ENCODE results near the gene C1GALT1.
"Not testable (repeated sequence)": the region's sequence is repeated elsewhere in the genome, so short reads cannot be mapped to it uniquely, and the experiment has no call there.

The C1GALT1 gene

DNA sequence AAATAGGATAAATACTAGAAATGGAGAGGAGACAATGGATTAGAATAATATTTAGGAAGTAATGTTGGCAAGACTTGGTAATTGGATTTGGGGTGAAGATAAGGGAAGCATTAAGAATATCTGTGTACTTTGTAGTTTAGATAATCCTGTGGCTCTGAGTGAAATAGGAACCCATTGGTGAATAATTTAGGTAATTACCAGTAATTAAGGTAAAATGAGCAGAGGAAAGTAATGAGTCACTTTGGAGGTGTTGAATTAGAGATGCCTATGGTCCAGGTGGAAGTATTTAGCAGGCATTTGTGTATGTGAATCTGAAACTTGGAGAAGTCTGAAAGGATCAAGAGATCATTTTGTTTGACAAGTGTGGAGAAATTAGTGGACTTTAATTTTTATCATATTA, 5.7 kb downstream of the C1GALT1 start:
- H3K4me3 ChIP-seq (ENCODE audit: low read depth, low read length), result no peak overlapping the region
- TF ChIP-seq, protein P1, sequence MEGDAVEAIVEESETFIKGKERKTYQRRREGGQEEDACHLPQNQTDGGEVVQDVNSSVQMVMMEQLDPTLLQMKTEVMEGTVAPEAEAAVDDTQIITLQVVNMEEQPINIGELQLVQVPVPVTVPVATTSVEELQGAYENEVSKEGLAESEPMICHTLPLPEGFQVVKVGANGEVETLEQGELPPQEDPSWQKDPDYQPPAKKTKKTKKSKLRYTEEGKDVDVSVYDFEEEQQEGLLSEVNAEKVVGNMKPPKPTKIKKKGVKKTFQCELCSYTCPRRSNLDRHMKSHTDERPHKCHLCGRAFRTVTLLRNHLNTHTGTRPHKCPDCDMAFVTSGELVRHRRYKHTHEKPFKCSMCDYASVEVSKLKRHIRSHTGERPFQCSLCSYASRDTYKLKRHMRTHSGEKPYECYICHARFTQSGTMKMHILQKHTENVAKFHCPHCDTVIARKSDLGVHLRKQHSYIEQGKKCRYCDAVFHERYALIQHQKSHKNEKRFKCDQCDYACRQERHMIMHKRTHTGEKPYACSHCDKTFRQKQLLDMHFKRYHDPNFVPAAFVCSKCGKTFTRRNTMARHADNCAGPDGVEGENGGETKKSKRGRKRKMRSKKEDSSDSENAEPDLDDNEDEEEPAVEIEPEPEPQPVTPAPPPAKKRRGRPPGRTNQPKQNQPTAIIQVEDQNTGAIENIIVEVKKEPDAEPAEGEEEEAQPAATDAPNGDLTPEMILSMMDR (IDR thresholded peaks at IDR 0.05; ENCODE audit: low read depth, low read length, missing control alignments), result no peak
- in situ Hi-C loops (cut with HindIII; ENCODE audit: low sequenced_read_pairs), result no loop called here

GRCh38 chr7:7188742-7189141, 6.4 kb downstream of the C1GALT1 start:
- in situ Hi-C loops (cut with HindIII; ENCODE audit: low sequenced_read_pairs), result no loop called here
- TF ChIP-seq, protein P1 (IDR thresholded peaks at IDR 0.05; ENCODE audit: low read depth, low read length, missing control alignments), result no peak
- H3K4me3 ChIP-seq (ENCODE audit: low read depth, low read length), result no peak overlapping the region
- no peak for DNase-seq (ENCODE audit: low read depth)

More for the DNA sequence above, 5.7 kb downstream of the C1GALT1 start:
- DNase-seq (ENCODE audit: low read depth), result no peak

DNA sequence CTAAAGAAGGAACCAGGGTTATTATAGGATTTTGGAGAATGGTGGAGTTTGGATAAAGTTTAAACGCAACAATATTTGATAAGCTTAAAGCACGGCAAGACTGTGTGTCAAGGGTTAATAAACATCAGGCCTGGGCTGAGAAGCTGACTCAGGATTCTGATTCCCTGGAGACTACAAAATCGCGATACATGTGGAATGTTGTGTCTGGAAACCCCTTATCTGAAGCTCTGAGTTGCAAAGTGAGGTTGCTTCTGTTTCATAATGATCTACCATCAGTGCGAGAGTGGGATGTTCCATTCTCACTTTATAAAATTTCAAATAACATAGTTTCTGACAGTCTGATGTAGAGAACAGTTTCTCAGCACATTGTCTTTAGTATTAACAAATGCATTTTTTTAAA, 7.8 kb downstream of the C1GALT1 start:
- in situ Hi-C loops (cut with HindIII; ENCODE audit: low sequenced_read_pairs), result no loop called here
- DNase-seq (ENCODE audit: low read depth), result no peak
- H3K4me3 ChIP-seq (ENCODE audit: low read depth, low read length), result no peak overlapping the region
- TF ChIP-seq, protein P1 (IDR thresholded peaks at IDR 0.05; ENCODE audit: low read depth, low read length, missing control alignments), result no peak

DNA sequence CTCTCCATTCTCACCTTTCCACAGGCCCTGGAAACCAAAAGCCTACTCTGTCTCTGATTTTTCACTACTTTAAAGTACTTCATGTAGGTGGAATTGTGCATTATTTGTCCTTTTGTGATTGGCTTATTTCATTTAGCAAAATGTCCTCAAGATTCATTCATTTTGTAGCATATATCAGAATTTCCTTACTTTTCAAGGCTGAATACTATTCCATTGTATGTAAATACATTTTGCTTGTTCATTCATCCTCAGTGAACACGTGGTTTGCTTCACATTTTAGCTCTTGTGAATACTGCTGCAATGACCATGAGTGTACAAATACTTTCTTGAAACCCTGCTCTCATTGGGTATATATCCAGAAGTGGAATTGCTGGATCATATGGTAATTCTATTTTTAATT, 8.8 kb downstream of the C1GALT1 start:
- no peak for DNase-seq (ENCODE audit: low read depth)
- H3K4me3 ChIP-seq (ENCODE audit: low read depth, low read length), result no peak overlapping the region
- in situ Hi-C loops (cut with HindIII; ENCODE audit: low sequenced_read_pairs), result no loop called here
- TF ChIP-seq, protein P1 (IDR thresholded peaks at IDR 0.05; ENCODE audit: low read depth, low read length, missing control alignments), result no peak

DNA sequence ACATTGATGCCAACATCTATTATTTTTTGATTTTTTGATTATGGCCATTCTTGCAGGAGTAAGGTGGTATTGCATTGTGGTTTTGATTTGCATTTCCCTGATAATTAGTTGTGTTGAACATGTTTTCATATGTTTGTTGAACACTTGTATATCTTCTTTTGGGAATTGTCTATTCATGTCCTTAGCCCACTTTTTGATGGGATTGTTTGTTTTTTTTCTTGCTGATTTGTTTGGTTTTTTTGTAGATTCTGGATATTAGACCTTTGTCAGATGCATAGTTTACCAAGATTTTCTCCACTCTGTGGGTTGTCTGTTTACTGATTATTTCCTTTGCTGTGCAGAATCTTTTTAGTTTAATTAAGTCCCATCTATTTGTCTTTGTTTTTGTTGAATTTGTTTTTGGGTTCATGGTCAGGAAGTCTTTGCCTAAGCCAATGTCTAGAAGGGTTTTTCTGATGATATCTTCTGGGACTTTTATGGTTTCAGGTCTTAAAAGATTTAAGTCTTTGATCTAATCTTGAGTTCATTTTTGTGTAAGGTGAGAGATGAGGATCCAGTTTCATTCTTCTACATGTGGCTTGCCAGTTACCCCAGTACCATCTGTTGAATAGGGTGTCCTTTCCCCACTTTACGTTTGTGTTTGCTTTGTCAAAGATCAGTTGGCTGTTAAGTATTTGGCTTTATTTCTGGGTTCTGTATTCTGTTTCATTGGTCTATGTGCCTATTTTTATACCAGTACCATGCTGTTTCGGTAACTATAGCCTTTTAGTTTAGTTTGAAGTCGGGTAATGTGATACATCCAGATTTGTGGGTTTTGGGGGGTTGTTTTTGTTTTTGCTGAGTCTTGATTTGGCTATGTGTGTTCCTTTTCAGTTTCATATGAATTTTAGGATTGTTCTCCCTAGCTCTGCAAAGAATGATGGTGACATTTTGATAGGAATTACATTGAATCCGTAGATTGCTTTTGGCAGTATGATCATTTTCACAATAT, 10.7 kb downstream of the C1GALT1 start:
- in situ Hi-C loops (cut with HindIII; ENCODE audit: low sequenced_read_pairs); DNase-seq (ENCODE audit: low read depth); H3K4me3 ChIP-seq (ENCODE audit: low read depth, low read length): not testable (repeated sequence)

GRCh38 chr7:7199592-7199991, 17.2 kb downstream of the C1GALT1 start:
- DNase-seq (ENCODE audit: low read depth); in situ Hi-C loops (cut with HindIII; ENCODE audit: low sequenced_read_pairs); H3K4me3 ChIP-seq (ENCODE audit: low read depth, low read length): not testable (repeated sequence)

DNA sequence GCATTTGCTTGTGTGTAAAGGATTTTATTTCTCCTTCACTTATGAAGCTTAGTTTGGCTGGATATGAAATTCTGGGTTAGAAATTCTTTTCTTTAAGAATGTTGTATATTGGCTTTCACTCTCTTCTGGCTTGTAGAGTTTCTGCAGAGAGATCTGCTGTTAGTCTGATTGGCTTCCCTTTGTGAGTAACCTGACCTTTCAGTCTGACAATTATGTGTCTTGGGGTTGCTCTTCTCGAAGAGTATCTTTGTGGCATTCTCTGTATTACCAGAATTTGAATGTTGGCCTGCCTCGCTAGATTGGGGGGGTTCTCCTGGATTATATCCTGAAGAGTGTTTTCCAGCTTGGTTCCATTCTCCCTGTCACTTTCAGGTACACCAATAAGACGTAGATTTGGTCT, 17.9 kb downstream of the C1GALT1 start:
- DNase-seq (ENCODE audit: low read depth); in situ Hi-C loops (cut with HindIII; ENCODE audit: low sequenced_read_pairs); H3K4me3 ChIP-seq (ENCODE audit: low read depth, low read length): not testable (repeated sequence)

DNA sequence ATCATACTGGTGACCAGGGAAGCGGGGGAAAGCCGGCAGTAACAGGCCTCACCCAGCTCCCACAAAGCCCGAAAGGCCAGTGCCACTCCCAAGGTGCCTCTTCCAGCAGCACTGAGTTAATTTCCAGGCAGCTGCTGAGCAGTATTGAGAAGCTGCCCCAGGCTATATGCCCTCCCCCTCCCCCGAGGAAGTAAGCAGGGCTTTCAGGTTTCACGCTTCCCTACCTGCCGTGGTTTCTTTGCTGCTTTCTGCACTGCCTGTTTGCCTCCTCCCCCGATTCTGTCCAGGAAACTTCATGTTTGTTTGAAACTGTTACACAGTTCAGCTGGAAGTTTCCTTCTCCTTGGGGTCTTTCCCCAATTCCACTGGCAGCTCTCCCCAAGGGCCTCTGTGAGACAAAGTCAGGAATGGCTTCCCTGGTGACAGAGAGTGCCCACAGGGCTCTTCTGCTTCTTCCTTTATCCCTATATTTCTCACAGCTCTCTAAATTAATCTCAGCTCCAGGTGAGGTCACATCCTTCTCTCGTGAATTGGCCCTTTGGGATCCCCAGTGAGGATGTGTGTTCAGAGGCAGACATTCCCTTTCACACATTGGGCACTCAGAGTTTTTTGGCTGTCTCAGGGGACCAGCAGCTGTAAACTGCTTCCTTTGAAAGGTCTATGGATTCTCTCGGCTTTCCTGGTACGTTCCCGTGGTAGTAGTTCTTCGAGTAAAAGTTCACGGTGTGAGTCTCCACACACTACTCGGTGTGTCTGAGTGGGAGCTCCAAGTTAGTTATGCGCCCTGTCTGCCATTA, 19.4 kb downstream of the C1GALT1 start:
- in situ Hi-C loops (cut with HindIII; ENCODE audit: low sequenced_read_pairs), result no loop called here
- H3K4me3 ChIP-seq (ENCODE audit: low read depth, low read length), result no peak overlapping the region
- no peak for DNase-seq (ENCODE audit: low read depth)
- TF ChIP-seq, protein P1 (IDR thresholded peaks at IDR 0.05; ENCODE audit: low read depth, low read length, missing control alignments), result no peak
